ENCODE measurements around the gene KLHL12. TPM values are rescaled to one million over a fixed set of nuclear protein-coding genes. Genes with fewer than 3 reads are reported as not detected.
A peak's percentile ranks its signal among the peaks of the same experiment; 100 is the strongest.

The KLHL12 gene
- 10 to 100 TPM; 27.8 to 31.7 TPM for total RNA-seq

GRCh38 chr1:202926581-202927491, at the start of gene KLHL12:
TSS of gene KLHL12 (minus strand) at chr1:202927234. CDS start at chr1:202925162, 2,072 bp downstream.
- ChIA-PET CTCF (interaction anchor here (0.7 to 2.2 kb wide), 7 partner anchors 15 to 82 kb away, joined by 3 to 7 read pairs (median 3); no protein-coding TSS in a partner anchor), POLR2A (interaction anchor here (0.7 to 1.2 kb wide), 12 partner anchors 8 to 92 kb away, joined by 3 to 7 read pairs (median 3); partner anchors contain the start of genes RABIF and TMEM183A)
- peak; percentile 96 for DNase-seq
- no peaks in the 10 kb centered on the region for H3K9me3 Mint-ChIP-seq (ENCODE audit: insufficient read depth)
- ATAC-seq: peak; percentile 98
- peaks cover 29% of the 10 kb centered on the region for H3K4me1 Mint-ChIP-seq (ENCODE audit: low read depth)
- H3K4me3 Mint-ChIP-seq: peak within 1 kb of the TSS; percentile 96
- H3K27ac Mint-ChIP-seq: peak within 1 kb of the TSS; percentile 97
- H3K27me3 Mint-ChIP-seq (ENCODE audit: low read depth): peaks cover 7% of the 10 kb centered on the region
- peaks cover 8% of the 10 kb centered on the region for H3K36me3 Mint-ChIP-seq (ENCODE audit: low read depth)

- H3K27ac Mint-ChIP-seq: no peak overlapping the region
- ATAC-seq: no peak
- H3K27me3 Mint-ChIP-seq (ENCODE audit: low read depth): peaks cover 42% of the 10 kb centered on the region
- H3K4me3 Mint-ChIP-seq: no peak overlapping the region
- H3K4me1 Mint-ChIP-seq (ENCODE audit: low read depth): no peaks in the 10 kb centered on the region
- no peak for DNase-seq
- CTCF ChIA-PET: interaction anchor here (1.2 to 1.5 kb wide), 2 partner anchors 8 to 12 kb away, joined by 3 to 5 read pairs; no protein-coding TSS in a partner anchor
- H3K36me3 Mint-ChIP-seq (ENCODE audit: low read depth): no peaks in the 10 kb centered on the region
- no peaks in the 10 kb centered on the region for H3K9me3 Mint-ChIP-seq (ENCODE audit: insufficient read depth)
- POLR2A ChIA-PET: interaction anchor here (1.4 kb wide), 1 partner anchor 17 kb away, joined by 5 read pairs; no protein-coding TSS in a partner anchor
Measured at GRCh38 chr1:202976633-202977032, 49.6 kb upstream of the KLHL12 start.

GRCh38 chr1:202974856-202975255, 47.8 kb upstream of the KLHL12 start:
- DNase-seq (no peak), ATAC-seq (no peak)
- CTCF ChIA-PET: interaction anchor here (3.3 kb wide), 1 partner anchor 24 kb away, joined by 19 read pairs; no protein-coding TSS in a partner anchor
- no peak overlapping the region for H3K27ac Mint-ChIP-seq
- peaks cover 38% of the 10 kb centered on the region for H3K27me3 Mint-ChIP-seq (ENCODE audit: low read depth)
- POLR2A ChIA-PET: no interaction called here
- no peaks in the 10 kb centered on the region for H3K4me1 Mint-ChIP-seq (ENCODE audit: low read depth)
- no peaks in the 10 kb centered on the region for H3K36me3 Mint-ChIP-seq (ENCODE audit: low read depth)
- H3K9me3 Mint-ChIP-seq (ENCODE audit: insufficient read depth): no peaks in the 10 kb centered on the region
- H3K4me3 Mint-ChIP-seq: no peak overlapping the region

GRCh38 chr1:202972046-202972445, 45.0 kb upstream of the KLHL12 start:
- CTCF ChIA-PET: interaction anchor here (0.9 to 3.3 kb wide), 2 partner anchors 27 to 136 kb away, joined by 3 to 19 read pairs; no protein-coding TSS in a partner anchor
- H3K36me3 Mint-ChIP-seq (ENCODE audit: low read depth): no peaks in the 10 kb centered on the region
- H3K27me3 Mint-ChIP-seq (ENCODE audit: low read depth): peaks cover 21% of the 10 kb centered on the region
- no peak overlapping the region for H3K27ac Mint-ChIP-seq
- no peaks in the 10 kb centered on the region for H3K9me3 Mint-ChIP-seq (ENCODE audit: insufficient read depth)
- H3K4me1 Mint-ChIP-seq (ENCODE audit: low read depth): peaks cover 17% of the 10 kb centered on the region
- DNase-seq: no peak
- no peak overlapping the region for H3K4me3 Mint-ChIP-seq
- no peak for ATAC-seq
- POLR2A ChIA-PET: interaction anchor here (1.5 kb wide), 1 partner anchor 35 kb away, joined by 3 read pairs; the partner anchor contains the start of gene TMEM183A

GRCh38 chr1:202968895-202969295, 41.9 kb upstream of the KLHL12 start:
- DNase-seq: peak; percentile 60
- ChIA-PET POLR2A (interaction anchor here (1.1 to 2.5 kb wide), 2 partner anchors 9 to 38 kb away, joined by 3 to 19 read pairs; partner anchors contain the start of gene TMEM183A), CTCF (interaction anchor here (1.1 to 1.6 kb wide), 7 partner anchors 9 to 42 kb away, joined by 5 to 28 read pairs (median 7); partner anchors contain the start of gene KLHL12)
- Mint-ChIP-seq H3K27ac (peak overlapping the region; percentile 44), H3K9me3 (ENCODE audit: insufficient read depth) (no peaks in the 10 kb centered on the region), H3K4me3 (no peak overlapping the region), H3K36me3 (ENCODE audit: low read depth) (peaks cover 7% of the 10 kb centered on the region), H3K27me3 (ENCODE audit: low read depth) (peaks cover 4% of the 10 kb centered on the region), H3K4me1 (ENCODE audit: low read depth) (peaks cover 30% of the 10 kb centered on the region)
- peak; percentile 54 for ATAC-seq

GRCh38 chr1:202968351-202968750, 41.3 kb upstream of the KLHL12 start:
- Mint-ChIP-seq H3K27me3 (ENCODE audit: low read depth) (peaks cover 4% of the 10 kb centered on the region), H3K4me1 (ENCODE audit: low read depth) (peaks cover 30% of the 10 kb centered on the region), H3K36me3 (ENCODE audit: low read depth) (peaks cover 7% of the 10 kb centered on the region), H3K27ac (peak overlapping the region; percentile 91), H3K9me3 (ENCODE audit: insufficient read depth) (no peaks in the 10 kb centered on the region), H3K4me3 (peak overlapping the region; percentile 88)
- ChIA-PET CTCF (interaction anchor here (0.7 to 1.7 kb wide), 16 partner anchors 9 to 80 kb away, joined by 3 to 28 read pairs (median 5); partner anchors contain the start of genes ADIPOR1, KLHL12, RABIF and TMEM183A), POLR2A (interaction anchor here (1.0 to 2.5 kb wide), 5 partner anchors 9 to 79 kb away, joined by 3 to 19 read pairs (median 4); partner anchors contain the start of genes KLHL12, RABIF and TMEM183A)
- ATAC-seq: no peak
- DNase-seq: no peak

GRCh38 chr1:202967684-202968281, 40.7 kb upstream of the KLHL12 start:
- ChIA-PET CTCF (interaction anchor here (0.7 to 1.7 kb wide), 16 partner anchors 8 to 79 kb away, joined by 3 to 28 read pairs (median 5); partner anchors contain the start of genes ADIPOR1, KLHL12, RABIF and TMEM183A), POLR2A (interaction anchor here (0.6 to 2.5 kb wide), 6 partner anchors 10 to 1588 kb away, joined by 3 to 19 read pairs (median 4); partner anchors contain the start of genes KLHL12, RABIF and TMEM183A)
- Mint-ChIP-seq H3K4me3 (peak overlapping the region; percentile 88), H3K27ac (peak overlapping the region; percentile 91), H3K4me1 (ENCODE audit: low read depth) (peaks cover 30% of the 10 kb centered on the region), H3K36me3 (ENCODE audit: low read depth) (peaks cover 7% of the 10 kb centered on the region), H3K27me3 (ENCODE audit: low read depth) (peaks cover 4% of the 10 kb centered on the region), H3K9me3 (ENCODE audit: insufficient read depth) (no peaks in the 10 kb centered on the region)
- peak; percentile 14 for ATAC-seq
- DNase-seq: peak; percentile 58

- Mint-ChIP-seq H3K9me3 (ENCODE audit: insufficient read depth) (no peaks in the 10 kb centered on the region), H3K36me3 (ENCODE audit: low read depth) (peaks cover 7% of the 10 kb centered on the region), H3K27me3 (ENCODE audit: low read depth) (peaks cover 2% of the 10 kb centered on the region), H3K4me1 (ENCODE audit: low read depth) (peaks cover 30% of the 10 kb centered on the region), H3K27ac (peak overlapping the region; percentile 60), H3K4me3 (peak overlapping the region; percentile 76)
- DNase-seq (no peak), ATAC-seq (no peak)
- POLR2A ChIA-PET: interaction anchor here (0.6 to 2.5 kb wide), 5 partner anchors 11 to 77 kb away, joined by 3 to 19 read pairs (median 7); partner anchors contain the start of genes RABIF and TMEM183A
- CTCF ChIA-PET: no interaction called here
Measured at GRCh38 chr1:202966006-202966898, 39.2 kb upstream of the KLHL12 start.

GRCh38 chr1:202965422-202965821, 38.4 kb upstream of the KLHL12 start:
- peaks cover 2% of the 10 kb centered on the region for H3K27me3 Mint-ChIP-seq (ENCODE audit: low read depth)
- no peaks in the 10 kb centered on the region for H3K9me3 Mint-ChIP-seq (ENCODE audit: insufficient read depth)
- H3K27ac Mint-ChIP-seq: no peak overlapping the region
- peak overlapping the region; percentile 15 for H3K4me3 Mint-ChIP-seq
- CTCF ChIA-PET: no interaction called here
- no peak for ATAC-seq
- H3K36me3 Mint-ChIP-seq (ENCODE audit: low read depth): peaks cover 7% of the 10 kb centered on the region
- POLR2A ChIA-PET: no interaction called here
- DNase-seq: no peak
- H3K4me1 Mint-ChIP-seq (ENCODE audit: low read depth): peaks cover 30% of the 10 kb centered on the region

GRCh38 chr1:202964791-202965410, 37.9 kb upstream of the KLHL12 start:
- DNase-seq: no peak
- no peak overlapping the region for H3K27ac Mint-ChIP-seq
- peaks cover 7% of the 10 kb centered on the region for H3K36me3 Mint-ChIP-seq (ENCODE audit: low read depth)
- CTCF ChIA-PET: no interaction called here
- H3K27me3 Mint-ChIP-seq (ENCODE audit: low read depth): peaks cover 2% of the 10 kb centered on the region
- POLR2A ChIA-PET: interaction anchor here (0.6 kb wide), 1 partner anchor 10 kb away, joined by 3 read pairs; no protein-coding TSS in a partner anchor
- H3K4me3 Mint-ChIP-seq: peak overlapping the region; percentile 15
- no peak for ATAC-seq
- no peaks in the 10 kb centered on the region for H3K9me3 Mint-ChIP-seq (ENCODE audit: insufficient read depth)
- H3K4me1 Mint-ChIP-seq (ENCODE audit: low read depth): peaks cover 30% of the 10 kb centered on the region
